ENCODE results near the gene FAM216B. TPM values are rescaled to one million over a fixed set of nuclear protein-coding genes. Genes with fewer than 3 reads are reported as not detected.

FAM216B gene
- total and polyA plus RNA-seq, 10 of the 15 experiments (the other 5 are each of a cell fraction or from before 2014, with no cell fraction given), result not detected

- TF ChIP-seq, protein P1, sequence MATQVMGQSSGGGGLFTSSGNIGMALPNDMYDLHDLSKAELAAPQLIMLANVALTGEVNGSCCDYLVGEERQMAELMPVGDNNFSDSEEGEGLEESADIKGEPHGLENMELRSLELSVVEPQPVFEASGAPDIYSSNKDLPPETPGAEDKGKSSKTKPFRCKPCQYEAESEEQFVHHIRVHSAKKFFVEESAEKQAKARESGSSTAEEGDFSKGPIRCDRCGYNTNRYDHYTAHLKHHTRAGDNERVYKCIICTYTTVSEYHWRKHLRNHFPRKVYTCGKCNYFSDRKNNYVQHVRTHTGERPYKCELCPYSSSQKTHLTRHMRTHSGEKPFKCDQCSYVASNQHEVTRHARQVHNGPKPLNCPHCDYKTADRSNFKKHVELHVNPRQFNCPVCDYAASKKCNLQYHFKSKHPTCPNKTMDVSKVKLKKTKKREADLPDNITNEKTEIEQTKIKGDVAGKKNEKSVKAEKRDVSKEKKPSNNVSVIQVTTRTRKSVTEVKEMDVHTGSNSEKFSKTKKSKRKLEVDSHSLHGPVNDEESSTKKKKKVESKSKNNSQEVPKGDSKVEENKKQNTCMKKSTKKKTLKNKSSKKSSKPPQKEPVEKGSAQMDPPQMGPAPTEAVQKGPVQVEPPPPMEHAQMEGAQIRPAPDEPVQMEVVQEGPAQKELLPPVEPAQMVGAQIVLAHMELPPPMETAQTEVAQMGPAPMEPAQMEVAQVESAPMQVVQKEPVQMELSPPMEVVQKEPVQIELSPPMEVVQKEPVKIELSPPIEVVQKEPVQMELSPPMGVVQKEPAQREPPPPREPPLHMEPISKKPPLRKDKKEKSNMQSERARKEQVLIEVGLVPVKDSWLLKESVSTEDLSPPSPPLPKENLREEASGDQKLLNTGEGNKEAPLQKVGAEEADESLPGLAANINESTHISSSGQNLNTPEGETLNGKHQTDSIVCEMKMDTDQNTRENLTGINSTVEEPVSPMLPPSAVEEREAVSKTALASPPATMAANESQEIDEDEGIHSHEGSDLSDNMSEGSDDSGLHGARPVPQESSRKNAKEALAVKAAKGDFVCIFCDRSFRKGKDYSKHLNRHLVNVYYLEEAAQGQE (IDR thresholded peaks at IDR 0.05; ENCODE audit: low read depth, low read length), result no peak
- TF ChIP-seq PAX5 (IDR thresholded peaks at IDR 0.05; ENCODE audit: borderline replicate concordance, low read depth, low read length) (no peak), FOXK2 (IDR thresholded peaks at IDR 0.05) (no peak), NR2C2 (IDR thresholded peaks at IDR 0.05; ENCODE audit: borderline replicate concordance, control insufficient read depth, insufficient read length, low read depth) (no peak), CREM (IDR thresholded peaks at IDR 0.05; ENCODE audit: low read depth) (no peak), FOXM1 (IDR thresholded peaks at IDR 0.05; ENCODE audit: low read depth, low read length) (no peak), KAT2A (conservative IDR thresholded peaks at IDR 0.05; ENCODE audit: control insufficient read depth, low read depth, low read length) (no peak), TCF7 (IDR thresholded peaks at IDR 0.05; ENCODE audit: borderline replicate concordance) (no peak)
- TF ChIP-seq, protein P2, sequence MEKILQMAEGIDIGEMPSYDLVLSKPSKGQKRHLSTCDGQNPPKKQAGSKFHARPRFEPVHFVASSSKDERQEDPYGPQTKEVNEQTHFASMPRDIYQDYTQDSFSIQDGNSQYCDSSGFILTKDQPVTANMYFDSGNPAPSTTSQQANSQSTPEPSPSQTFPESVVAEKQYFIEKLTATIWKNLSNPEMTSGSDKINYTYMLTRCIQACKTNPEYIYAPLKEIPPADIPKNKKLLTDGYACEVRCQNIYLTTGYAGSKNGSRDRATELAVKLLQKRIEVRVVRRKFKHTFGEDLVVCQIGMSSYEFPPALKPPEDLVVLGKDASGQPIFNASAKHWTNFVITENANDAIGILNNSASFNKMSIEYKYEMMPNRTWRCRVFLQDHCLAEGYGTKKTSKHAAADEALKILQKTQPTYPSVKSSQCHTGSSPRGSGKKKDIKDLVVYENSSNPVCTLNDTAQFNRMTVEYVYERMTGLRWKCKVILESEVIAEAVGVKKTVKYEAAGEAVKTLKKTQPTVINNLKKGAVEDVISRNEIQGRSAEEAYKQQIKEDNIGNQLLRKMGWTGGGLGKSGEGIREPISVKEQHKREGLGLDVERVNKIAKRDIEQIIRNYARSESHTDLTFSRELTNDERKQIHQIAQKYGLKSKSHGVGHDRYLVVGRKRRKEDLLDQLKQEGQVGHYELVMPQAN (conservative IDR thresholded peaks at IDR 0.05), result no peak
These were observed 22.9 kb upstream of the FAM216B start (continued) for GRCh38 chr13:42758515-42758914.

All from GM12878 (cell line).